HG03439 (cell line): ENCODE measurements around the gene MTTP.

ENCODE experiments used
- ATAC-seq: cut with Tn5 transposase; IDR thresholded peaks from one replicate; pipeline ENCODE4 v1.9.1; 2021; ENCODE audit warnings: mild to moderate bottlenecking, moderate library complexity; ENCODE audit not compliant: unreplicated experiment

The MTTP gene

GRCh38 chr4:99637174-99637573, 62.5 kb downstream of the MTTP start:
- ATAC-seq = no peak

- ATAC-seq = no peak
These were observed 66.1 kb downstream of the MTTP start for GRCh38 chr4:99640676-99641075.

GRCh38 chr4:99642725-99643489, 68.3 kb downstream of the MTTP start:
- ATAC-seq = no peak

- ATAC-seq = no peak
These were observed 69.8 kb downstream of the MTTP start for GRCh38 chr4:99644453-99644852.

- ATAC-seq = no peak
These were observed 70.4 kb downstream of the MTTP start for GRCh38 chr4:99645036-99645435.

DNA sequence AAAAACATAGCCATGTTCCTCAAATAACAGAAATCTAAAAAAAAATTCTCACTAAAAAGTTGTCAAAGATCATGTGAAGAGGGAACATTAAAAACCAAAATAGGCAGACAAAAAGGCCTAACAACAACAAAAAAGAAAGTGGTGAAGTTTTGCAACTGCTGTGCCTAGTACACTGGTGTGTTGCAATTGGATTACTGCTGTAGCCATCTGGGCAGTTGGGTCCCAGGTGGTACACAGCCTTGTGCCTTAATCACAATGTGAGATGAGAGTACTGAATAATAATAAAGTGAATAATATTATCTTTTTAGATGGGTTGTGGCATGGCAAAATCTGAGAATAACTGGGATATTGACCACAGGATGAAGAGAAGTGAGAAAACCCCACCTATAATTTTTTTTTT, 71.0 kb downstream of the MTTP start:
- no peak for ATAC-seq

- ATAC-seq = no peak
These were observed 72.4 kb downstream of the MTTP start for GRCh38 chr4:99647071-99647470.

DNA sequence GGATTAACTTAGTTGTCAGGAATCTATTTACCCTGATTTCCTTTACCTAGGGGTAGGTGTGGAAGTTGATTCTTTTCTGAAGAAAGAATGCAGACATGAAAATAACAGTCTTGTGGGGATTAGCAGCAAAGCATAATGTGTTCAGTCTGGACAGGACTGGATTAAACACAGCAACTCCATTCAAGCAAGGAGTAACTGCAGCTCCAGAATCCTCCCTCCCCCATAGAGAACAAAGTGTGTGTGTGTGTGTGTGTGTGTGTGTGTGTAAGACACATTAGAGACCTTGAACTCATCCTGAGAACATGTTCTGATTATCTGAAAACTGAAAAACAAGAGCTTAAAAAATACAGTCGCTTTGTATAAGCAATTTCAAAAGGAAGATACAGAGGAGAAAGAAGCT, 73.7 kb downstream of the MTTP start:
- ATAC-seq = no peak

- ATAC-seq = no peak
These were observed 74.6 kb downstream of the MTTP start for GRCh38 chr4:99649208-99649607.

DNA sequence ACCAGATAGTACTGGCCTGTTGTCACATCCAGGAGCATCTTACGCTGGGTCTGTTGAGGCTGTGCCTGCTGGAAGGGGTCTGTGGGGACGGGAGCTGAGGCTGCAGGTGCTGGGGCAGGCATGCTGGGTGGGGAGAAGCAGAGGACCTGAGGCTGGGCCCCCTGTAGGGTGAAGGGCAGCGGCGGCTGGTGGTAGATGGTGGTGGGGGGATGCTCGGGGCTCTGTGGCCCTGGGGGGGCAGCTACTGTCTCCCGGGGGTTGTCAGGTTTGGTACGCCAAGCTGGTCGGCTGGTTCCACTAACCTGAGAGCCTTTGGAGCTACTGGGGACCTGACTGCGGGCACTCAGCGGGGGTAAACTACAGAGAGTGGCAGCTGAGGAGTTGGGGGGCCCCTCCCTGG, 75.2 kb downstream of the MTTP start:
- no peak for ATAC-seq

- no peak for ATAC-seq
These were observed 76.6 kb downstream of the MTTP start for GRCh38 chr4:99651016-99651769.

DNA sequence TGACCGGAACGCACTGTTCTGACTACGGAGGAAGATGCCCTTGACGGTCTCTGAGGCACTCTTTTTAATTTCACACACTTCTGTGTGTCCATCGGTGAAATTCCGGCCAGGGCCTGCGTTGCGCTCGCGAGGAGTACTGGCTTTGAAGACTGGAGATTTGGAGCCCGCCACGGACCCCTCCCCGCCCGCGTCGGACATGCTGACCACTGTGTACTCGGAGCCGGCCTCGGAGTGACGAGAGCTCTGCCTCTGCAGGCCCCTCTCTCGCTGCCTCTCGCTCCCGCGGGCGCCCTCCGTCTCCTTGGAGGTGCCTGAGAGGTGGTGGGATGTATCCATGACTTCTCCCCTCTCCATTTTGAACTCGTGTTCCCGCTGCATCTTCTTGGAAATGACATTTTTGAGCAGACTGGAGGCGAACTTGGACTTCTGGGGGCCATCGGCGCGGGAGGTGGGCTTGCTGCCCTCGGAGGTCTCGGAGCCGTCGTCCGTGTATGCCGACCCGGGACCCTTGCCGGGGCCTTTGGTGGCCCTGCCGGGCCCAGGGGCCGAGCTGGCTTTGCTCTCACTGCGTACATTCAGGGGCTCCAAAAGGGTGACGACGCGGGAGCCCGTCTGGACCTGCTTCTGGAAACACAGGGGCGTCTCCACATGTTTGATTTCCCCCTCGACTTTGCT, 77.3 kb downstream of the MTTP start:
- no peak for ATAC-seq

DNA sequence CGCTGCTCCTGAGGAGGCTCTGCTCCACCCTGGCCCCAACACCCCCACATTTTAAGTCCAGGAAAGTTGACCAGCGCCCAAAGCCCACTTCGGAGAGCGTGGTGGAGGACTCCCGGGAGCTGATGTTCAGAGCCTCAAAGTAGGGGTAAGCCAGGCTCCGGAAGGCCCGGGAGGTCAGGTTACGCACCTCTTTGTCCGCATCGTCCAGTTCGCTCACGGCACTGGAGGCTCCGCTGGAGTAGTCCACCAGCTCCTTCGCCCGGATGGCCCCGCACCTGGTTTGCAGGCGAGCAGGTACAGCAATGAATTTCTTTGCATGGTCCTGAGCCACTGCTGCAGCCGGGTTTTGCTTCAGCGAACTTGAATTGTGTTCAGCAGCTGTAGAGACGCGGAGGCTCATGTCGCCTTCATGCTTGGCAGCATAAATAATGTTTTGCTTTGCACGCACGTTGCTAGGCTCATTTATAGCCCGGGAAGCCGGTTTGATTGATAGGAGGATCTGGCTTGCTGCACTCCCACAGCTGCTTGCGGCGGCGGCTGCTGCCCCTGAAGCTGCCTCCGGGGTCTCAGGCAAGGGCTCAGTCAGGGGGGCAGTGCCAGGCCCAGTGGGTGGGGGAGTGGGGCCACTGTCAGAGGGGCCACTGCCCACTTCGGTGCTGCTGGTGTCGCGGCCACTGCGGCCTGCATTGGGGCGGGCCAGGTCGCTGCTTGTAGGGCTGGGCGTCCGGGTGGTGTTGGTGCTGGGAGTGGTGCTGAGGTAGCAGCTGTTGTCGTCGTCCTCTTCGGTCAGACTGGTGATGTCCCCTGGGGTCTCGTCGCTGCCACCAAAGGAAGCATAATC, 78.2 kb downstream of the MTTP start:
- no peak for ATAC-seq

DNA sequence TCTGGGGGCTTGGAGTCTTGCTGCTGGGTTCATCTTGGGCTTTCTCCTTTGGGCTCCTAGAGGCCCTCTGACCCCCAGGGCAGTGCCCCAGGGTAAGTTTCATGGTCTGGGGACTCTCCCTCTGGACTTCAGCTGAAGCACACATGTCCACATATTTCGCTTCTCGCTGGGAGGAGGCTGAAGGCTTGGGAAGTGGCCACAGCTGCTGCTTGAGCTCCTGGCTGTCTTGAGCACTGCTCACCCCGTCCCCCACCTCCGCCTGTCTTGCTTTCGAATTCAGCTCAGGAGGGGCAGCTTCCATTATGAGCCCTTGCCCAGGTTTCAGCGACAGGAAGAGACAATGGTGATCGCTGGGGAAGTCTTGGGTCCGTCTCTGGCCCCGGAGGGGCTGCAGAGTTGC, 79.3 kb downstream of the MTTP start:
- no peak for ATAC-seq

DNA sequence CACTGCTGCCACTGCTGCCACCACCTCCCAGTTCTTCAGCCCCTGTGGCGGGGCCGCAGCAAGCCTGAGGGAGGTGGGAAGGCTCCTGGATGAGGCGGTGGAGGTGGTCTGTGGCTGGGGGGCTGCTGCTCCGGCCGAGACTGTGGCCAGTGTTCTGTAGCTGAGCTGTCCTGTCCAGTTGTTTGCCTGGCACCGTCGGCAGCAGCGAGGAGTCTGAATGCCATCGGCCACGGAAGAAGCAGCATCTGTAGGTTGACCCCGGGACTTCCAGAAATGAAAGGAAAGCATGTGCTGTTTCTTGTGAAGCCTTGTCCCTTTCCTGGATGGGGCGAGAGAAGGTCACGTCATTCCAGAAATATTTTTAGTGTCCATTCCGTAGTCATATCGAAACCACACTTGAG, 79.7 kb downstream of the MTTP start:
- ATAC-seq = no peak

DNA sequence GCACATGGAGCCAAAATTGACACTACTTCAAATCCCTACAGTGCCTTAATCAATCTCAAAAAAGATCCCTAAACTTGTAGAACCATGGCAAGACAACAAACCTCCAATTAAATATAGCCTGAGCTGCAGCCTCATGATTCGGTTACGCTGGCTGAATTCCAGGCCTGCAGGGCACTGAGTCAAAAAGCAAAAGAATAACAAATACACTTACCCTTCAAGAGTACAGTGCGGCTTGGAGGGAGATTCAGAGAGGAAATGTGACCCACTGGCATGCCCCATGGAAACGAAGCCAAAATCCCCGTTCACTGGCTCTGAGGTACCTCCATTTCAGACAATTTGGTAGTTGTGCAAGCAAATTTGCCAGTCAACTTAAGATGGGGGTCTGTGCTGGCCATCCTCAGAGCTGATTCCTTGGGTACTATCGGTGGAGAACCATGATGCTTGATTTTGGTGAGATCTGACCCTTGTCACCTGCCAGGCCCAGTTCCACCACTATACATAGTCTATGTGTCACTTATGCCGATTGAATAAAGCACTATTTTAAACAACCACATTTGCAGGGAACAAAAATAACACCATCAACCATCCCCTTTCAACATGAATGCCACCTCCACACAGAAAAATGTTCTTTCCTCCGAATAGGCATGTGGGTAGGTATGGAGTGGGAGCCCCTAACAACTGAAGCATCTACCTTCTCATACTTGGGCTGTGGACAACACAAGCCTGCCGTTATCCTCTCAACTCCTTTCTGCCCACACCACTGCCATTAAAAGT, 80.9 kb downstream of the MTTP start:
- no peak for ATAC-seq

DNA sequence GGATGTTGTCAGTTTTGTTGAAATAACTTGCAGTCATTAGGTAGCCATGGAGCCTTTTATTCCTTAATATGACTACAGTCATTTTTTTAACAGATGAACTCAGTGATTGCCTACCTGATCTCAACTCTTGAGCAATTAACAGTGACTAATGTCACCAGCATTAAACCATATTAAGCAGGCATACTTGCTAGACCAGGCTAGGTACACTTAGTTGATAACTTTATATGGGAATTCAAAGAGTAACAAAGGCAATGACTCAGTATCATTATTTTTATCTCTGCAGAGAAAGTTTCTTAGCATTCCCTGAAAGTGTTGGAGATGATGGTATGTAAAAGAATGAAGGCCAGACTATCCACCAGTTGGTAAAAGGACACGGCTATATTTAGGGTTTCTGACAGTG, 83.2 kb downstream of the MTTP start, which contains the start of gene C4orf54:
Gene C4orf54, minus strand, starts transcription at position 31 of the 400 bp plus-strand sequence. CDS start 3,180 bp downstream, outside the sequence.
- ATAC-seq = no peak

GRCh38 chr4:99658666-99659065, 84.0 kb downstream of the MTTP start:
- ATAC-seq = no peak

- ATAC-seq = no peak
These were observed 87.3 kb downstream of the MTTP start for GRCh38 chr4:99661907-99662306.

GRCh38 chr4:99664716-99665115, 90.1 kb downstream of the MTTP start:
- ATAC-seq = no peak
